PC-9 (cell line): ENCODE data around the gene MOGAT1. TPM values are rescaled to one million over a fixed set of nuclear protein-coding genes. Genes with fewer than 3 reads are reported as not detected.

ENCODE experiments used
- BruUV-seq: library from RNA; stranded (reverse); fragments of 400-500 nt; replicated peaks from 2 replicates; lab custom pipeline; 2021; lab: Mats Ljungman, UMichigan
- CTCF ChIA-PET: fragments of 300-600 bp; sonication (Branson Sonifier 250); formaldehyde crosslinking; loops from one replicate; lab custom pipeline; 2022; ENCODE audit warnings: antibody characterized with exemption; lab: Charles Lee
- POLR2A ChIA-PET: fragments of 300-600 bp; sonication (Branson Sonifier 250); formaldehyde crosslinking; loops from one replicate; lab custom pipeline; 2022; ENCODE audit warnings: antibody characterized with exemption; ENCODE audit not compliant: unreplicated experiment; lab: Charles Lee
- DNase-seq, 2 experiments: peaks; one replicate each; pipeline versions ENCODE4 v3.0.0 to v3.0.0-alpha.2; 2015 to 2022; ENCODE audit warnings: mixed read lengths in 1 of 2
- H2AFZ ChIP-seq: fragments of 200-600 bp; sonication (generic); 2 replicates; pipeline ENCODE4 v1.8.1; 2017; ENCODE audit warnings: antibody characterized with exemption
- H3F3A ChIP-seq: fragments of 200-600 bp; sonication (generic); 2 replicates; pipeline ENCODE4 v1.8.1; 2017; ENCODE audit warnings: antibody characterized with exemption, mild to moderate bottlenecking, low read depth; ENCODE audit not compliant: insufficient read depth
- H3K27ac ChIP-seq: fragments of 200-600 bp; sonication (generic); 2 replicates; pipeline ENCODE4 v1.6.1; 2016; ENCODE audit warnings: mixed run types
- H3K27me3 ChIP-seq: fragments of 200-600 bp; sonication (generic); 2 replicates; pipeline ENCODE4 v1.6.1; 2016; ENCODE audit warnings: low read depth, mixed run types; ENCODE audit not compliant: insufficient read depth
- H3K36me3 ChIP-seq: fragments of 200-600 bp; sonication (generic); 2 replicates; pipeline ENCODE4 v1.6.1; 2016; ENCODE audit warnings: low read depth, mixed run types
- H3K4me1 ChIP-seq: fragments of 200-600 bp; sonication (generic); replicated peaks from 2 replicates; pipeline ENCODE4 v1.6.1; 2016; ENCODE audit warnings: mixed run types; ENCODE audit not compliant: insufficient read depth
- H3K4me2 ChIP-seq: fragments of 200-600 bp; sonication (generic); 2 replicates; pipeline ENCODE4 v1.6.1; 2017; ENCODE audit warnings: mixed run types
- H3K4me3 ChIP-seq: fragments of 200-600 bp; sonication (generic); 2 replicates; pipeline ENCODE4 v1.6.1; 2016; ENCODE audit warnings: mixed run types
- H3K79me2 ChIP-seq: fragments of 200-600 bp; sonication (generic); 2 replicates; pipeline ENCODE4 v1.6.1; 2017; ENCODE audit warnings: low read depth, mixed run types
- H3K9me2 ChIP-seq: fragments of 200-600 bp; sonication (generic); 2 replicates; pipeline ENCODE4 v1.8.1; 2017; ENCODE audit warnings: mild to moderate bottlenecking; ENCODE audit not compliant: insufficient read depth
- H3K9me3 ChIP-seq: fragments of 200-600 bp; sonication (generic); 2 replicates; pipeline ENCODE4 v1.8.1; 2016; ENCODE audit warnings: low read depth; ENCODE audit not compliant: insufficient read depth
- H4K20me1 ChIP-seq: fragments of 200-600 bp; sonication (generic); 2 replicates; pipeline ENCODE4 v1.8.1; 2017; ENCODE audit not compliant: insufficient read depth
- CTCF ChIP-seq: fragments of 200-600 bp; sonication (generic); conservative IDR thresholded peaks from 2 replicates; pipeline ENCODE4 v1.6.1; 2017; ENCODE audit warnings: mixed run types, antibody characterized with exemption, mild to moderate bottlenecking, moderate library complexity
- EZH2 ChIP-seq: fragments of 200-600 bp; sonication (generic); IDR thresholded peaks from 2 replicates; pipeline ENCODE4 v1.8.0; 2017; ENCODE audit warnings: antibody characterized with exemption, low read depth
- intact Hi-C: fragments of 100-400 bp; cut with micrococcal nuclease; formaldehyde crosslinking; loops from one replicate; pipeline ENCODE4 v1.10.0; 2022; ENCODE audit not compliant: unreplicated experiment
- total RNA-seq: library from RNA; stranded (reverse); gene quantifications from 2 replicates; pipeline ENCODE4 v1.2.3, GENCODE V29; 2021

MOGAT1 gene
- total RNA-seq, 1 experiment from 2014 or later: 0.35 TPM

DNA sequence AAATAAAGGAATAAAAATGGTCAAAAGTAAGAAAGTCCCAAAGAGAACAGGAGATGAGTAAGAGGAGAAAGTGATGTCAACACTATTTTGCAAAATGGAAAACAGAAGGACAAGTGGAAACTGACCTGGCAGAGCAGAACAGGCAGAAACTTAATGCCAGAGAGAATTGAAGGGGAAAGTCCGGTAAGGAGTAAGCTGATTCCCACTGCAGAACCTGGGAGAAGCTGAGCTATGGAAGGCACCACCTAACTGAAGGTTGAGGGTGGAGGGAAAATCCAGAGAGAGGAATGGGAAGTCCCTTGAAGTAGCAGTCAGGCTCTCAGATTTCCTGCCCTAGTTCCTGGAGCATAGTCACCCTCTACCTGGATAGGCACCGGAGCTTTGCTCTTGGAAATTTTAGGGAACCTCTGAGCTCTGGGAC, 59.8 kb downstream of the MOGAT1 start:
- H3K9me2 ChIP-seq: no peaks in the 10 kb centered on the region
- no peak overlapping the region for H3K4me3 ChIP-seq
- H3K4me2 ChIP-seq: no peak overlapping the region
- TF ChIP-seq CTCF (no peak), EZH2 (no peak)
- H3K27ac ChIP-seq: no peak overlapping the region
- H4K20me1 ChIP-seq: no peaks in the 10 kb centered on the region
- 0 out of 2 replicates have a peak, but pooled peaks cover 5% of the 10 kb centered on the region for H3K4me1 ChIP-seq
- H2AFZ ChIP-seq: no peak overlapping the region
- no peaks in the 10 kb centered on the region for H3K27me3 ChIP-seq
- BruUV-seq: no TSS peak
- no peaks in the 10 kb centered on the region for H3F3A ChIP-seq
- ChIA-PET CTCF (interaction anchor here (0.6 kb wide), 2 partner anchors 26 to 1169 kb away, joined by 3 read pairs; no protein-coding TSS in a partner anchor), POLR2A (no interaction called here)
- H3K36me3 ChIP-seq: no peaks in the 10 kb centered on the region
- intact Hi-C loops: no loop called here
- H3K9me3 ChIP-seq: no peaks in the 10 kb centered on the region
- DNase-seq: no peak
- H3K79me2 ChIP-seq: no peaks in the 10 kb centered on the region

GRCh38 chr2:222732489-222733178, 61.2 kb downstream of the MOGAT1 start:
- Histone ChIP-seq H4K20me1 (no peaks in the 10 kb centered on the region), H3K9me3 (no peaks in the 10 kb centered on the region), H3K4me3 (no peak overlapping the region), H2AFZ (no peak overlapping the region), H3K4me1 (0 out of 2 replicates have a peak, but pooled peaks cover 5% of the 10 kb centered on the region), H3K9me2 (no peaks in the 10 kb centered on the region), H3K27me3 (no peaks in the 10 kb centered on the region), H3F3A (no peaks in the 10 kb centered on the region), H3K4me2 (no peak overlapping the region), H3K27ac (no peak overlapping the region), H3K36me3 (no peaks in the 10 kb centered on the region), H3K79me2 (no peaks in the 10 kb centered on the region)
- BruUV-seq: no TSS peak
- POLR2A ChIA-PET: interaction anchor here (0.5 kb wide), 1 partner anchor 65 kb away, joined by 11 read pairs; no protein-coding TSS in a partner anchor
- CTCF ChIA-PET: no interaction called here
- intact Hi-C loops: no loop called here
- DNase-seq: no peak
- TF ChIP-seq CTCF (no peak), EZH2 (no peak)

DNA sequence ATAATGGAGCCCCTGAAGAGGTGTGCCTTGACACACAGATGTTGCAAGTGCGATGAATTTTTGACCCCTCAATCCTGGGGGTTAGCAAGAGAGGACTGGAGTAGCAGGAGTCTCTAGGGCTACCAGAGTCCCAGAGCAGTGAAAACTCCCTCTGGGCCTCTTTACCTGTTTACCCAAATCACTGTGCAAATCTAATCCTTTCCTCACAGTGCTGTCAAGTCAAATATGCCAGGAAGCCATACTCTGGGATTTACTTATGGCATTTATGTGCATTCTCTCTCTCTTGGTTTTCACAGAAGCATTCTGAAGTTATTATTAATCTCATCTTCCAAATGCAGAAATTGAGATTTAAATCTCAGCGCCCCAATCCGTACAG, 62.0 kb downstream of the MOGAT1 start:
- no peak for TF ChIP-seq EZH2
- no peak for TF ChIP-seq CTCF
- POLR2A ChIA-PET: no interaction called here
- no peak overlapping the region for H2AFZ ChIP-seq

More for the DNA sequence above, 62.0 kb downstream of the MOGAT1 start:
- no peaks in the 10 kb centered on the region for H3K36me3 ChIP-seq
- no peaks in the 10 kb centered on the region for H3F3A ChIP-seq
- H3K27me3 ChIP-seq: no peaks in the 10 kb centered on the region
- no TSS peak for BruUV-seq
- no peak overlapping the region for H3K27ac ChIP-seq
- intact Hi-C loops: no loop called here
- H3K79me2 ChIP-seq: no peaks in the 10 kb centered on the region
- CTCF ChIA-PET: no interaction called here
- H3K4me3 ChIP-seq: no peak overlapping the region
- H3K4me2 ChIP-seq: no peak overlapping the region
- H3K9me2 ChIP-seq: no peaks in the 10 kb centered on the region
- H4K20me1 ChIP-seq: no peaks in the 10 kb centered on the region
- H3K9me3 ChIP-seq: no peaks in the 10 kb centered on the region
- DNase-seq: no peak
- peaks cover 8% of the 10 kb centered on the region; the same call in 1 of the 2 replicates for H3K4me1 ChIP-seq
